Activated CD4-positive, alpha-beta T cell treated with anti-CD3 and anti-CD28 coated beads, Interleukin-10, Interleukin-2, amounts not matched to agents 100 ng/mL and 50 ng/mL, durations not matched to agents 16 hours and 8 hours (primary cell): Measurements from ENCODE around the gene VEZF1.
"Not testable (repeated sequence)": the region's sequence is repeated elsewhere in the genome, so short reads cannot be mapped to it uniquely, and the experiment has no call there.

Experiments
- DNase-seq: peaks from one replicate; pipeline ENCODE4 v3.0.0-alpha.2; 2020

Gene VEZF1

GRCh38 chr17:57971572-57971971, 16.5 kb downstream of the VEZF1 start:
- no peak for DNase-seq

GRCh38 chr17:57970710-57971109, 17.3 kb downstream of the VEZF1 start:
- DNase-seq: no peak

- no peak for DNase-seq
Observed at GRCh38 chr17:57968456-57968855, 19.6 kb downstream of the VEZF1 start.

GRCh38 chr17:57966875-57967274, 21.2 kb downstream of the VEZF1 start:
- DNase-seq: no peak

- no peak for DNase-seq
Observed at GRCh38 chr17:57966246-57966645, 21.8 kb downstream of the VEZF1 start.

- no peak for DNase-seq
Observed at GRCh38 chr17:57965521-57966160, 22.4 kb downstream of the VEZF1 start.

- DNase-seq: no peak
Observed at GRCh38 chr17:57963149-57963511, 24.9 kb downstream of the VEZF1 start.

GRCh38 chr17:57962279-57963148, 25.5 kb downstream of the VEZF1 start:
- no peak for DNase-seq

- no peak for DNase-seq
Observed at GRCh38 chr17:57959929-57960328, 28.1 kb downstream of the VEZF1 start.

- DNase-seq: not testable (repeated sequence)
Observed at GRCh38 chr17:57958391-57958790, 29.7 kb downstream of the VEZF1 start.

- no peak for DNase-seq
Observed at GRCh38 chr17:57957886-57958285, 30.2 kb downstream of the VEZF1 start.

- DNase-seq: no peak
Observed at GRCh38 chr17:57957120-57957850, 30.8 kb downstream of the VEZF1 start.

GRCh38 chr17:57956291-57957119, 31.5 kb downstream of the VEZF1 start:
- DNase-seq: peak; percentile 63

- peak; percentile 69 for DNase-seq
Observed at GRCh38 chr17:57955183-57955931, 32.7 kb downstream of the VEZF1 start, which contains the start of gene CUEDC1. CUEDC1 (minus strand) TSS chr17:57955412; CDS start chr17:57885564, 69,848 bp downstream.

GRCh38 chr17:57954397-57955182, 33.5 kb downstream of the VEZF1 start:
- DNase-seq: no peak

GRCh38 chr17:57953705-57954396, 34.2 kb downstream of the VEZF1 start:
- no peak for DNase-seq

GRCh38 chr17:57953219-57953618, 34.8 kb downstream of the VEZF1 start:
- DNase-seq: no peak

GRCh38 chr17:57949649-57950048, 38.4 kb downstream of the VEZF1 start:
- DNase-seq: no peak

GRCh38 chr17:57948555-57949420, 39.3 kb downstream of the VEZF1 start:
- DNase-seq: peak; percentile 22
